DND-41 (cell line): ENCODE results near the gene KCNMA1.

Source experiments
- ATAC-seq: fragments of 200-7000 bp; cut with Tn5 transposase; 3 replicates; pipeline ENCODE4 v1.9.1; 2021; ENCODE audit warnings: low read depth; ENCODE audit not compliant: insufficient read depth
- DNase-seq: peaks from one replicate; pipeline ENCODE4 v3.0.0-alpha.2; 2020
- H2AFZ ChIP-seq: 2 replicates; pipeline ENCODE4 v1.6.0; 2012; ENCODE audit warnings: low read depth, low read length
- H3K27ac ChIP-seq: 2 replicates; pipeline ENCODE4 v1.5.1; 2012; ENCODE audit warnings: low read length, inconsistent platforms
- H3K27me3 ChIP-seq: fragments of 200-600 bp; sonication (generic); 2 replicates; pipeline ENCODE4 v1.6.0; 2012; ENCODE audit warnings: low read length, mild to moderate bottlenecking, inconsistent platforms; ENCODE audit not compliant: insufficient read depth, poor library complexity
- H3K36me3 ChIP-seq: 2 replicates; pipeline ENCODE4 v1.5.1; 2012; ENCODE audit warnings: low read length, inconsistent platforms; ENCODE audit not compliant: insufficient read depth
- H3K4me1 ChIP-seq: 2 replicates; pipeline ENCODE4 v1.5.1; 2012; ENCODE audit warnings: mild to moderate bottlenecking, low read length; ENCODE audit not compliant: insufficient read depth
- H3K4me2 ChIP-seq: 2 replicates; pipeline ENCODE4 v1.6.0; 2012; ENCODE audit warnings: mild to moderate bottlenecking, moderate library complexity, low read length, inconsistent platforms; ENCODE audit not compliant: insufficient read depth
- H3K4me3 ChIP-seq, 2 experiments: fragments of 200-600 bp in 1 of 2; shearing (Covaris generic) in 1 of 2; 2 replicates each; pipeline ENCODE4 v1.5.1; 2012 to 2016; ENCODE audit warnings: inconsistent platforms in 2 of 2, low read length in 2 of 2, mild to moderate bottlenecking in 2 of 2, low read depth in 1 of 2, moderate library complexity in 1 of 2
- H3K79me2 ChIP-seq: 2 replicates; pipeline ENCODE4 v1.6.0; 2012; ENCODE audit warnings: low read length, inconsistent platforms; ENCODE audit not compliant: insufficient read depth
- H3K9ac ChIP-seq: 2 replicates; pipeline ENCODE4 v1.6.0; 2012; ENCODE audit warnings: low read depth, mild to moderate bottlenecking, inconsistent platforms, low read length, moderate library complexity
- H3K9me3 ChIP-seq: 2 replicates; pipeline ENCODE4 v1.5.1; 2012; ENCODE audit warnings: low read length, moderate library complexity, mild to moderate bottlenecking, inconsistent platforms; ENCODE audit not compliant: insufficient read depth, severe bottlenecking
- H4K20me1 ChIP-seq: 2 replicates; pipeline ENCODE4 v1.6.0; 2012; ENCODE audit warnings: low read length; ENCODE audit not compliant: insufficient read depth
- EZH2 ChIP-seq: IDR thresholded peaks from 3 replicates; pipeline ENCODE4 v1.6.1; 2012; ENCODE audit warnings: borderline replicate concordance, low read depth, mild to moderate bottlenecking, moderate library complexity, low read length, inconsistent platforms; ENCODE audit not compliant: severe bottlenecking
- TF ChIP-seq, protein P1 (sequence below): IDR thresholded peaks from 2 replicates; pipeline ENCODE4 v1.5.1; 2012; ENCODE audit warnings: borderline replicate concordance, low read length, moderate library complexity, mild to moderate bottlenecking; ENCODE audit not compliant: poor library complexity, severe bottlenecking; ENCODE audit errors: extremely low read depth

KCNMA1 gene

DNA sequence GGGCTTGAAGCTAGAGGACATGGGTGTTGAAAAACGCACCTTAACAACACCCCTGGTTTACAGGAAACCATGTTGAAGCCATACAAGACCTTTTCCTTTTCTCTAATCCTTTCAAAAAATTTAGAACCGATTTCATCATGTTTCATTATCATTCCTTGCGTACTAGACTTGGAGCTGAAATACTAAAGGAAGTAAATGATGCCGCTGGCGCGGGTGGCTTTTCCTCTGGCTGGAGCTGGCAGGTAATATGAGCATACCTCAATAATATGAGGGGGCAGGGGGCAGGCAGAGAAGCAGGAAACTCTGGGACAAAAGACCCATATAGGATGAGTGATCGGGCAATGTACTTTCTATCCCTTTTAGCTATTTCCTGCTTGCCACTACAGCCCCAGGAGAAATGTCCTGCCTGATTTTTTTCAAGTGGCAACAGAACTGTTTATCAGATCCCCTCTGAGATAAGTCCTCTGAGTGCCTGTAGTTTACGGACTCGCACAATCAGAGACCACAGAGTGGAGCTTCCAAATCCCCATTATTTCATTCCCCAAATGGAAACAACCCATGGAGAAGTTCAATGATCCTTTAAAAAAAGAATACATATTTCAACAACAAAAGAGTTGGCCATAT, 450.1 kb downstream of the KCNMA1 start:
- peaks cover 3% of the 10 kb centered on the region for H3K27me3 ChIP-seq
- no peaks in the 10 kb centered on the region for H3K36me3 ChIP-seq
- no peaks in the 10 kb centered on the region for H4K20me1 ChIP-seq
- H3K4me3 ChIP-seq = no peak overlapping the region
- DNase-seq (no peak), ATAC-seq (no peak)
- TF ChIP-seq EZH2 = no peak
- TF ChIP-seq, protein P1, sequence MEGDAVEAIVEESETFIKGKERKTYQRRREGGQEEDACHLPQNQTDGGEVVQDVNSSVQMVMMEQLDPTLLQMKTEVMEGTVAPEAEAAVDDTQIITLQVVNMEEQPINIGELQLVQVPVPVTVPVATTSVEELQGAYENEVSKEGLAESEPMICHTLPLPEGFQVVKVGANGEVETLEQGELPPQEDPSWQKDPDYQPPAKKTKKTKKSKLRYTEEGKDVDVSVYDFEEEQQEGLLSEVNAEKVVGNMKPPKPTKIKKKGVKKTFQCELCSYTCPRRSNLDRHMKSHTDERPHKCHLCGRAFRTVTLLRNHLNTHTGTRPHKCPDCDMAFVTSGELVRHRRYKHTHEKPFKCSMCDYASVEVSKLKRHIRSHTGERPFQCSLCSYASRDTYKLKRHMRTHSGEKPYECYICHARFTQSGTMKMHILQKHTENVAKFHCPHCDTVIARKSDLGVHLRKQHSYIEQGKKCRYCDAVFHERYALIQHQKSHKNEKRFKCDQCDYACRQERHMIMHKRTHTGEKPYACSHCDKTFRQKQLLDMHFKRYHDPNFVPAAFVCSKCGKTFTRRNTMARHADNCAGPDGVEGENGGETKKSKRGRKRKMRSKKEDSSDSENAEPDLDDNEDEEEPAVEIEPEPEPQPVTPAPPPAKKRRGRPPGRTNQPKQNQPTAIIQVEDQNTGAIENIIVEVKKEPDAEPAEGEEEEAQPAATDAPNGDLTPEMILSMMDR = no peak
- no peaks in the 10 kb centered on the region for H3K9me3 ChIP-seq
- no peak overlapping the region for H3K9ac ChIP-seq
- no peak overlapping the region for H2AFZ ChIP-seq
- no peak overlapping the region for H3K27ac ChIP-seq
- H3K79me2 ChIP-seq = no peaks in the 10 kb centered on the region
- H3K4me1 ChIP-seq = no peaks in the 10 kb centered on the region
- H3K4me2 ChIP-seq = no peak overlapping the region

DNA sequence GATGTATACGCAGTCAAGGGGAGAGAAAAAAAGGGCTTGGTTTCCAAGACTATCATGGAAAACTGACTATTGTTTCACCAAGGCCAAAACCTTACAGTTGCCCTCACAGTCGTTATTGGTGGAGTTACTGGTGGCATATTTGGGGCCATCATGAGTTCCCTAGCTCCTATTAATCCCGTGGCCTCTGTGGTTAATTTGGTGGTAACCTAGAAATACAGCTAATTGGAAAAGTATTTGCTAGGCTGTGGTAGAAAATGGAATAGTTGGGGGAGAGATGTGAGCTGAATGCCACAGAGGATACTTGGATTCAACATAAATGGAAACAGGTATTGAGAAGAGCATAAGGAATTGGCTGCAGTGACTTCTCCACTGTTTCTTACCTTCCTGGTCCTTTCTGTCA, 450.7 kb downstream of the KCNMA1 start:
- no peaks in the 10 kb centered on the region for H3K9me3 ChIP-seq
- H4K20me1 ChIP-seq = no peaks in the 10 kb centered on the region
- H3K4me2 ChIP-seq = no peak overlapping the region
- ATAC-seq = no peak
- H3K27ac ChIP-seq = no peak overlapping the region
- H3K4me1 ChIP-seq = no peaks in the 10 kb centered on the region
- no peak for DNase-seq
- no peak overlapping the region for H2AFZ ChIP-seq
- TF ChIP-seq, protein P1 = no peak
- no peaks in the 10 kb centered on the region for H3K79me2 ChIP-seq
- H3K4me3 ChIP-seq = no peak overlapping the region
- no peaks in the 10 kb centered on the region for H3K36me3 ChIP-seq
- H3K9ac ChIP-seq = no peak overlapping the region
- peaks cover 3% of the 10 kb centered on the region for H3K27me3 ChIP-seq

DNA sequence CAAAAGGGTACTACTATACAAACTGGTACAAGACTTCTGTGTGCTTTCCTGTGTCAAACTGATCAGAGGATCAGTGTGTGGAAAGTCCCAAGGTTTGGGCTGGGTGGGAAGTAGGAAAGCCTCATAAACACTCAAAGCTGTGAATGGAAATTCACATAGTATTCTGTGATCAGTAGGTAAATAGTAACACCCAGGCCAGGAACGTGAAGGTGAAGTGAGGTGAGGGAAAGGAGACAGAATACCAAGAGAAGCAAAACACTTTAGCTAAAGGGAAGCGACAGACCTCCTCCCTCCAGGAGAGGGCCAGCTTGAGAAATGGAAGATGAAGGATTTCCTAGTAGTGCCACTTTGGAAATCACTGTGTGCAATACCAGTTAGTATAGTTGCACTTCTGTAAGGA, 451.9 kb downstream of the KCNMA1 start:
- H2AFZ ChIP-seq = no peak overlapping the region
- no peak overlapping the region for H3K4me3 ChIP-seq
- DNase-seq (no peak), ATAC-seq (no peak)
- H3K4me2 ChIP-seq = no peak overlapping the region
- H3K36me3 ChIP-seq = no peaks in the 10 kb centered on the region
- H4K20me1 ChIP-seq = no peaks in the 10 kb centered on the region
- peaks cover 3% of the 10 kb centered on the region for H3K27me3 ChIP-seq
- TF ChIP-seq EZH2 = no peak
- TF ChIP-seq, protein P1 = no peak
- no peak overlapping the region for H3K9ac ChIP-seq
- H3K79me2 ChIP-seq = no peaks in the 10 kb centered on the region
- no peak overlapping the region for H3K27ac ChIP-seq
- H3K4me1 ChIP-seq = no peaks in the 10 kb centered on the region
- no peaks in the 10 kb centered on the region for H3K9me3 ChIP-seq

DNA sequence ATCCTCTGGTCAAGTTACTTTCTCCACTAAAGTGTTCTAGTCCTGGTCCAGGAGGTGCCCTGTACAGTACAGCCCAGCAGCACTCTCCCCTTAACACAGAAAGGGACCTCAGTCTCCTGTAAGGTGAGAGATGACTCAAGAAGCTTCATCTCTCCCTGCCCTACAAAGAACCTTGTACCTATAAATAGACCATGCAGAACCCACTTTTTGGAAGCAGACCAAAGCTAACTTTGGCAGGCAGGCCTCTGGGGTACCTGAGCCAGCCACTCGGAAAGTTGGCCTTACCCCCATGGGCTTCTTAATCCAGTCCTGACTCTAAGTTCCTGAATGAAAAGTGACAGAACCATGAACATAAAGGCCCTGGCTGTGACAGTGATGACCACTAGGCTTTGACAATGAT, 454.8 kb downstream of the KCNMA1 start:
- ATAC-seq (no peak), DNase-seq (no peak)
- no peaks in the 10 kb centered on the region for H3K79me2 ChIP-seq
- TF ChIP-seq, protein P1 = no peak
- no peak for TF ChIP-seq EZH2
- H3K27ac ChIP-seq = no peak overlapping the region
- no peak overlapping the region for H2AFZ ChIP-seq
- no peak overlapping the region for H3K9ac ChIP-seq
- H3K36me3 ChIP-seq = no peaks in the 10 kb centered on the region
- no peaks in the 10 kb centered on the region for H3K4me1 ChIP-seq
- no peak overlapping the region for H3K4me2 ChIP-seq
- H3K9me3 ChIP-seq = no peaks in the 10 kb centered on the region
- H3K4me3 ChIP-seq = no peak overlapping the region
- no peaks in the 10 kb centered on the region for H4K20me1 ChIP-seq
- no peaks in the 10 kb centered on the region for H3K27me3 ChIP-seq
